Memory B cell (primary cell): ENCODE results near the gene GFPT2.

Experiments
- ATAC-seq: fragments of 150-1000 bp; cut with Tn5 transposase; 2 replicates; pipeline ENCODE4 v1.10.0; 2021; ENCODE audit warnings: low read depth, mild to moderate bottlenecking, moderate library complexity
- DNase-seq, 2 donors: peaks; one replicate each; pipeline ENCODE4 v3.0.0; 2022; ENCODE audit warnings: low spot score in 2 of 2
- H3K27ac Mint-ChIP-seq: one replicate; pipeline ENCODE4 v1.8.0; 2022; ENCODE audit warnings: mild to moderate bottlenecking, moderate library complexity, mixed read lengths
- H3K27me3 Mint-ChIP-seq: one replicate; pipeline ENCODE4 v1.8.0; 2022; ENCODE audit warnings: mixed read lengths
- H3K36me3 Mint-ChIP-seq: one replicate; pipeline ENCODE4 v1.8.0; 2022; ENCODE audit warnings: mild to moderate bottlenecking, mixed read lengths
- H3K4me1 Mint-ChIP-seq: one replicate; pipeline ENCODE4 v1.8.0; 2022; ENCODE audit warnings: mixed read lengths
- H3K4me3 Mint-ChIP-seq: one replicate; pipeline ENCODE4 v1.8.0; 2022; ENCODE audit warnings: mild to moderate bottlenecking, moderate library complexity, mixed read lengths
- H3K9me3 Mint-ChIP-seq: one replicate; pipeline ENCODE4 v1.8.0; 2022; ENCODE audit warnings: mixed read lengths

The GFPT2 gene

DNA sequence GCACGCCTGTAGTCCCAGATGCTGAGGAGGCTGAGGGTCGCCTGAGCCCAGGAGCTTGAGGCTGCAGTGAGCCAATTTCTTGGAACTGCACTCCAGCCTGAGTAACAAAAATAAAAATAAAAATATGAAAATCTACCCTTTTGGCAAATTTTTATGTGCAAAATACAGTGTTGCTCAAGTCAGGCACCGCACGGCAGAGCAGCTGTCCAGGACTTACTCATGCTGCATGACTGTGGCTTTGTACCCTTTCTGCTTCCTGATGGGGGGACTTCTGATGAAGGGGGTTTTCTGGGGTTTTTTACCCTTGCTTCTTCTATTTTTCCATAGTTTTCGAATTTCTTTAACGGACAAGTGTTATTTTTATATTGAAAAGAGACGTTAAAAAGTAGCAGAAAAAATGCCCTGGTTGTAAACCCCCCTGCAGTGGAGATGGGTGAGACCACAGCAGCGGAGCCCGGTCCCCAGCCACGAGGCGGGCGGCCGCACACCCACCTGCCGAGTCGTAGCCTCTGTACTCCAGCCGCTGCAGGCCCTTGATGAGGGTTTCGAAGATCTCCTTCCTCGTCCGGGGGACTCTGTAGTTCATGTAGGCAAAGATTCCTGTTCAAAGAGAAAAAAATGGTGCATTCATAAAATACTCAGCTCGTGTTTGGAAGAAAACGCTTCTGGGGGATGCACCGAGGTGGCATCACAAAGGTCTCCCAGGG is 15.0 kb downstream of the GFPT2 start:
- DNase-seq = no peak
- no peak for ATAC-seq
- H3K9me3 Mint-ChIP-seq = no peaks in the 10 kb centered on the region
- H3K36me3 Mint-ChIP-seq = no peaks in the 10 kb centered on the region
- peaks cover 3% of the 10 kb centered on the region for H3K4me1 Mint-ChIP-seq
- H3K4me3 Mint-ChIP-seq = no peak overlapping the region
- no peak overlapping the region for H3K27ac Mint-ChIP-seq
- peaks cover 14% of the 10 kb centered on the region for H3K27me3 Mint-ChIP-seq

DNA sequence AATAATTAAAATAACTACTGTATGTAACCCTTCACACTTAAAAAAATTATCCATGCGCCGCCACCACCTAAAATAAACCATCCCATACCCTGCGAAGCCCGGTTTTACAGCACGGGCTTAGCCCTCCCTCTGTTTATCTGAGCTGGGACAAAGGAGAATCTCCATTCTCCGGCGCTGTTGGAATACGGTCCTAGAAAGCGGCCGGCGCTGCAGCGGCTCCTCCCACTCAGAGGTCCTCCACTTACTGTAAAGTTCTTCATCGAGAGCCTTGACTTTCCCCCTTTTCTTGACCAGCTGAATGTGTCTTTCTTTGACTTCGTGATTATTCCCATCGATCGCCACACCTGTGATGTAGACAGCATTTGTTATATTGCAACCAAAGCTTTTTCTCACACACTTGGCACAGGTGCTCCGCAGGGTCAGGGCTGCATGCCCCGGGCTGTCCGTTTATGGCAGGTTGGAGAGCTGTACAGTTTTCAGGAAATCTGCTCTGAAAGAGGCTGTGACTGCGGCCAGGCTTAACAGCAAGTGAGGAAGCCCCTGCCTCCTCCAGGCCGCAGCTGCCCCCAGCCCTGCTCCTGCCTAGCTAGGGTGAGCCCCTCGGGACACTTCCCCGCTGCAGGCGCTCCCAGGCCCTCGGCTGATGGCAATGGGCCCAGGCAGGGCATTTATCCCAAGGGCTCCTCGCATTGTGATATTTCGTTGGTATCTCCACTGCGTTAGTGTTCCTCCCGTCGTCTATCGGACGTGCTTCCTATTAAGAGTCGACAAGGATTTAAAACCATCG is 16.7 kb downstream of the GFPT2 start:
- Mint-ChIP-seq H3K27me3 (peaks cover 15% of the 10 kb centered on the region), H3K27ac (no peak overlapping the region), H3K4me1 (peaks cover 3% of the 10 kb centered on the region), H3K4me3 (no peak overlapping the region), H3K9me3 (no peaks in the 10 kb centered on the region), H3K36me3 (no peaks in the 10 kb centered on the region)
- DNase-seq = no peak
- ATAC-seq = no peak

DNA sequence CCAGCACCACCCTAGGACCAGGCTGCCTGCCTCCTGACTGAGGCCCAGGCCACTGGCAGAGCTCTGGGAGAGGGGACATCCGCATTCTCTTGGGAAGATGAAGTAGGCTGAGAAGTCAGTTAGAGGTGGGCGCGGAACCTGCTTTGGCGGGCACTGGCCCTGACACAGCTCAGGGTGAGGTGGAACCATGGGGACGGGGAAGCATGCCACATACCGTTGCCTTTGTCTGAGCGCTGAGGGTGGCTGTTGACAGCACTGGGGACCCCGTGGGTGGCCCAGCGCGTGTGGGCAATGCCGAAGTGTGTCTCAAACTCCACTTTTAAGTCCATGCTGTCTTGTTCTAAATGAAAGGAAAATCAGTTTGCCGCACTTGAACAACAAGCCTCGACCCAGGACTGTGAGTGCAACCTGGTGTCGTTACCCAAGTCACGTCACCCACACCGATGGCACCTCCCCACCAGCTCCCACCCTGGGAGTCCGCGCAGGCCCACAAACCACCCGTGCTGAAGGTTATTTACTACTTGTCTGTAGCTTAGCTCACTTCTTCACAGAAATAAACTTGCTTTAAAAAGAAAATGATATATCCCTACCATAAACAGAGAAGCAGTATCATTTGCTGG is 17.4 kb downstream of the GFPT2 start:
- Mint-ChIP-seq H3K9me3 (no peaks in the 10 kb centered on the region), H3K4me1 (peaks cover 3% of the 10 kb centered on the region), H3K27ac (no peak overlapping the region), H3K36me3 (no peaks in the 10 kb centered on the region), H3K4me3 (no peak overlapping the region), H3K27me3 (peaks cover 15% of the 10 kb centered on the region)
- no peak for DNase-seq
- ATAC-seq = no peak

DNA sequence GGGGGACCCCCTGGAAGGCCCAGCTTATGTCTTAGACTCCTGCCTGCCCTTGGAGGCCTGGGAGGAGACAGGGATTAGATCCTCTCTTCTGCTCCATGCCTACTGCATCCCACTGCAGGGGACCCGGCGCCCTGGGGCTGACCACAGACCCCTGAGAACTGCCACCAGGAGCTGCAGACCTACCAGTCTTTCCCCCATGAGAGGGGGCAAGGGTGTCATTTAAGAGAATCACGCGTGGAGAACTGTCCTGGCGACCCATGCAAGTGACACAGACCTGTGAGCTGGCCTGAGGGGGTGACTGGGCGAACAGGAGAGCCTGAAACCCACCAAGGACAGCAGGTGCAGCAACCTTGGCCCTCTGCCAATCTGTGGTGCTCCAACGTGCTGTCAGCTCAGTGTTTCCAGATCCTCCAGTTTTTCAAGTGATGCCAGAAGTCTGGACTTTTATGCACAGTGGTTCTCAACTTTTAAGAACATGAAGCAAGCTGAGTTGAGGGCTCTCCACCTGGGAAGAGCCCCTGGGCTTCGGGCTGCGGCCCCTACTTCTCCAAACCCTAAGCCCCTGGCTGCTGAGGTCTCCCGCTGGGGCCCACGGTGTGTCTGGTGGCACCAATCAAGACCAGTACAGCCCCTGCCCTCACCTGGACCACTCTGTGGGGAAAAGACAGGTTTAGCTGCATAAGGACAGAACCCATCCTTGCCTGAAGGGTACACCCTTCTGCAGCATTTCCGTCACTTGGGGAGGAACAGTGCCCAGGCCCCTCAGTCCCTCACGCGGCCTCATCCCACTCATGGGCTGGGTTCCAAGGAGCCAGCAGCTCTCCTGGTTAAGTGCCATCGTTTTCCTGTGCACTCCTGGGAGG is 18.2 kb downstream of the GFPT2 start:
- H3K4me1 Mint-ChIP-seq = peaks cover 5% of the 10 kb centered on the region
- H3K9me3 Mint-ChIP-seq = no peaks in the 10 kb centered on the region
- peaks cover 15% of the 10 kb centered on the region for H3K27me3 Mint-ChIP-seq
- DNase-seq = no peak
- H3K4me3 Mint-ChIP-seq = no peak overlapping the region
- no peak overlapping the region for H3K27ac Mint-ChIP-seq
- no peak for ATAC-seq
- H3K36me3 Mint-ChIP-seq = no peaks in the 10 kb centered on the region

DNA sequence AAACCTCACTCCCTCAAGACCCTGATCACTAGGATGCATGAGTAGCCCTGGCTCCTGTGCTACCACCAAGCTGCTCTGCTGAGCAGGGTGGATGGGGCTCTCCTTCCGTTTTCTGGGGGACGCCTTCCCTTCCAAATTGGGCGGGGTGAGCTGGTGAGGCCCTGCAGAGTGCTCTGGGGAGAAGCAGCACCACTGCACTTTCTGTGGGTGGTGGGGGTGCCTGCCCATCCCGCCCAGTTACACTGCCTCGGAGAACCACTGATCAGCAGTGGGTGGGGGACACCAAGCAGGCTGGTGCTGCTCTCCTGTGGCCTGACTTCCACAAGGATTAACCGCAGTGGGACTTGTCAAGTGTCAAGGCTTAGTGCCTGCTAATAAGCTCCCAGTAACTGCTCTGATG is 19.0 kb downstream of the GFPT2 start:
- no peaks in the 10 kb centered on the region for H3K36me3 Mint-ChIP-seq
- no peak overlapping the region for H3K27ac Mint-ChIP-seq
- H3K4me3 Mint-ChIP-seq = no peak overlapping the region
- H3K9me3 Mint-ChIP-seq = no peaks in the 10 kb centered on the region
- DNase-seq (no peak), ATAC-seq (no peak)
- peaks cover 2% of the 10 kb centered on the region for H3K4me1 Mint-ChIP-seq
- H3K27me3 Mint-ChIP-seq = peaks cover 11% of the 10 kb centered on the region

DNA sequence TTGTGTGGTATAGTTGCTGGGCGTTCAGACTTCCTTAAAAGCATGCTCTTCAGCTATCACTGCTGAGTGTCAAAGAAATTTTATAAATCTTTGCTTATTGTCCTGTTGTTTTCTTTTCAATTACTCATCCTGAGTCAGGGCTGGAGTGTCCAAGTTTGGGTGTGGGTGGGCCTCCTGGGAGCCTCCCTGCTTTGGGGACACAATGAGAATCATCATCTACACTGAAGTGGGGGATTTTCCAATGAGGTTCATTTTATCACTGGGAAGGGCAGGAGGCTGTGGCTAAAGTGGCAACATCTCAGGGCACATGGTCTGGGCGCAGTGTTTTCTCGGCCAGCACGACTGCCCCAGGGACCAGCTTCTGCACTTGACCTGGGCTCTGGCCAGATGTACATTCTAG is 19.5 kb downstream of the GFPT2 start:
- Mint-ChIP-seq H3K36me3 (no peaks in the 10 kb centered on the region), H3K4me3 (no peak overlapping the region), H3K27ac (no peak overlapping the region), H3K4me1 (peaks cover 4% of the 10 kb centered on the region), H3K27me3 (peaks cover 11% of the 10 kb centered on the region), H3K9me3 (no peaks in the 10 kb centered on the region)
- DNase-seq (no peak), ATAC-seq (no peak)

DNA sequence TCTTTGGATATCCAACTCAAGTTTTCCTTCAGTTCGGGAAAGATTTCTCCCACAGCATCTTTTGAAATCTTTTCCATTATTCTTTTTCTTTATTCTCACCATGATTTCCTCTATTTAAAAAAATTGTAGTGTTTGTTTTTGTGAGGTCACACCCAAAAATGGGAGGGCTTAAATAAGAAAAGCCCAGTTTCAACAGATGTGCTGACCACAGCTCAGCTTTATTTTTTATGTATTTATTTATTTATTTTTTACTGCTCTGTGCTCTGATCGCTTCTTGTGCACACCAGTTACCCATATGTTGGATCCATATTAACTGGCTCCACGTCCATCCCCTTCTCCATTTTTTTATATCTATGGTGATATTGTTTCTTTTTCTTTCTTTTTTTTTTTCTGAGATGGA is 20.3 kb downstream of the GFPT2 start:
- H3K27ac Mint-ChIP-seq = no peak overlapping the region
- peaks cover 11% of the 10 kb centered on the region for H3K27me3 Mint-ChIP-seq
- no peaks in the 10 kb centered on the region for H3K36me3 Mint-ChIP-seq
- ATAC-seq = no peak
- no peaks in the 10 kb centered on the region for H3K9me3 Mint-ChIP-seq
- no peak for DNase-seq
- H3K4me1 Mint-ChIP-seq = peaks cover 7% of the 10 kb centered on the region
- H3K4me3 Mint-ChIP-seq = no peak overlapping the region

DNA sequence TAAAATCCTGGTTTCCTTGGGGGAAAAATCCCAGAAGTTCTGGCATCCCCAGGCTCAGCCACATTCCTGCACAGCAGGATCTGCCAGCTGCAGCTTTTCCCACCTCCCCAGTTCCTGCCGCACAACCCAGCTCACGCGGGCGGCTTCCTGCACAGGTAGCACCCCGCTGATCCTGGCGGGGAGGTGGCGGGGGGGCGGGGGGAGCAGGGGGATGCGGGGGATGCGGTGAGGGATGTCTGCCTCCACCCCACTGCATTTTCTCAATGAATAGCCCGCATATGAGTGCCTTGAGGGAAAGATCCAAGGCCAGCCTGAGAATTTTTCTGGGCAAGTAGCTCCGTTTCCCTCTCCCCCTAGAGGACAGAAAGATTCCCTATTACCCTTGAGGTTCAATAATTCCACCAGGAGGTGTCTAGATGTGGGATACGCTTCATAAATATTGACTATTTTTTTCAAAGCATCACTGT is 21.1 kb downstream of the GFPT2 start:
- Mint-ChIP-seq H3K4me1 (peaks cover 7% of the 10 kb centered on the region), H3K9me3 (no peaks in the 10 kb centered on the region), H3K27ac (no peak overlapping the region), H3K36me3 (no peaks in the 10 kb centered on the region), H3K27me3 (peaks cover 9% of the 10 kb centered on the region), H3K4me3 (no peak overlapping the region)
- no peak for ATAC-seq
- DNase-seq = no peak

DNA sequence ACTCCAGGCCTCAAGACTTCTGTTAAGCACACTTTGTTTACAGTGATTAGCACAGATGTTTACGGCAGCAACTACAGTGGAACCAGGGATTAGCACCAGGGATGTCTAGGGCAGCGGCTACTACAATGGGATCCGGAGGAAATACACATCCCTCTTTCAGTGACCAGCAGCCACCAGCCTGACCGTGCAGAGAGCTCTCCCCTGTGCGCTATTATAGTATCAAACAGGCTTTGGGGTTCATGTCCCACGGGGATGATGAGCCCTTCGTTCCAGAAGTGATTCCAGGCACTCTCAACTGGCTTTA is 21.5 kb downstream of the GFPT2 start:
- Mint-ChIP-seq H3K4me1 (peaks cover 7% of the 10 kb centered on the region), H3K36me3 (no peaks in the 10 kb centered on the region), H3K9me3 (no peaks in the 10 kb centered on the region), H3K4me3 (no peak overlapping the region), H3K27me3 (peaks cover 9% of the 10 kb centered on the region), H3K27ac (no peak overlapping the region)
- DNase-seq (no peak), ATAC-seq (no peak)

DNA sequence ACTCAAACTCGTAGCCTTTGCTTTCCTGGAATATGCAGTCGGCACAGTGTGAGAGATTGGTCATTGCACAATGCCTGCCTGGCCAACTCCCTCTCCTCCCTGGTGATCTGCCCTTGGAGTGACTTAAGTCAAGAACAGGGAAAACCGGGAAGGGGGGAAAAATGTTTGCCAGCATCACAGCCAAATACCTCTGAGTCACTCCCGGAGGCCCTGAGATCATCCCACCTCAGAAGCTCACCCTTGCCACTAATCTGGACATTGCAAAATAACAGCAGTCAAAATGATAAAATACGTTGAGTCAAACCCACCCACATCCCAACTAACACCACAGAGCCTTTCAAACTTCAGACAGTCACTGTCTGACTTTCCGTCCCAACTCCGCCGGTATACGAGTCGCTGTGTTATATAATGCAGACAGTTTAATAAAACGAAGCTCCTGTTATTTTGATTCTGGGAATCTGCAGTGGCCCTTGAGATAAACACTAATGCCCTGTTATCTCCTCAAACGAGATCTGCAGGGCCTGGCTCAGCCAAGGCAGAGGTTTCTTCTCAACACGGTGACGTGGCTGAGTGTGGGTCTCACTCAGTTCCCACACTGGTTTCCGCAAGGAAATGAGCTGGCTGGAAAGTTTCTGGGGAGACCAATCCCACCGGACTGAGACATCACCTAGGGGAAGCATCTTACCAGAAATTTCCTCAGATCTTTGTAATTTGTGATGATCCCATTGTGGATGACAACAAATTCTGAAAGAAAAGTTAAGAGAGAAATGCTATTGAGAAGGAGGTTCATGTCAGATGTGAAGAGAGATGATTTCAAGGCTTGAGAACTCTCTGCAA is 22.1 kb downstream of the GFPT2 start:
- no peaks in the 10 kb centered on the region for H3K9me3 Mint-ChIP-seq
- no peak overlapping the region for H3K4me3 Mint-ChIP-seq
- H3K36me3 Mint-ChIP-seq = no peaks in the 10 kb centered on the region
- no peak for DNase-seq
- H3K27ac Mint-ChIP-seq = no peak overlapping the region
- no peak for ATAC-seq
- peaks cover 7% of the 10 kb centered on the region for H3K4me1 Mint-ChIP-seq
- H3K27me3 Mint-ChIP-seq = peaks cover 7% of the 10 kb centered on the region

DNA sequence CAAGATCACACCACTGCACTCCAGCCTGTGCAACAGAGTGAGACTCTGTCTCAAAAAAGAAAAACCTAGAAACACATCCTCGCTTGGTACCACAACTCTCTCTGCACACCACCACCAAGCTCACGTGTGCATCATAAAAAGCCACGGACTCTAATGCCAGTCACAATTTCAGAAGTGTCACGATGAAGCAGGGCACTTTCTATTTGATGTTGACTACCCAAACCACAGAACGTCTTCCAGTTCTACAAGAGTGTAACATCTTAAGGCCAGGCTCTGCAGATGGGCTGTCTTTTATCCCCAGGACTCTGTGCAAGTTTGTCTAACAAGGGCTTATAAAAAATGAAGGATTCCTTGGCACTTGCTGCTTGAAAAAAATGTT is 22.9 kb downstream of the GFPT2 start:
- ATAC-seq (no peak), DNase-seq (no peak)
- Mint-ChIP-seq H3K4me1 (peaks cover 7% of the 10 kb centered on the region), H3K36me3 (no peaks in the 10 kb centered on the region), H3K27ac (no peak overlapping the region), H3K4me3 (no peak overlapping the region), H3K27me3 (peaks cover 9% of the 10 kb centered on the region), H3K9me3 (no peaks in the 10 kb centered on the region)

DNA sequence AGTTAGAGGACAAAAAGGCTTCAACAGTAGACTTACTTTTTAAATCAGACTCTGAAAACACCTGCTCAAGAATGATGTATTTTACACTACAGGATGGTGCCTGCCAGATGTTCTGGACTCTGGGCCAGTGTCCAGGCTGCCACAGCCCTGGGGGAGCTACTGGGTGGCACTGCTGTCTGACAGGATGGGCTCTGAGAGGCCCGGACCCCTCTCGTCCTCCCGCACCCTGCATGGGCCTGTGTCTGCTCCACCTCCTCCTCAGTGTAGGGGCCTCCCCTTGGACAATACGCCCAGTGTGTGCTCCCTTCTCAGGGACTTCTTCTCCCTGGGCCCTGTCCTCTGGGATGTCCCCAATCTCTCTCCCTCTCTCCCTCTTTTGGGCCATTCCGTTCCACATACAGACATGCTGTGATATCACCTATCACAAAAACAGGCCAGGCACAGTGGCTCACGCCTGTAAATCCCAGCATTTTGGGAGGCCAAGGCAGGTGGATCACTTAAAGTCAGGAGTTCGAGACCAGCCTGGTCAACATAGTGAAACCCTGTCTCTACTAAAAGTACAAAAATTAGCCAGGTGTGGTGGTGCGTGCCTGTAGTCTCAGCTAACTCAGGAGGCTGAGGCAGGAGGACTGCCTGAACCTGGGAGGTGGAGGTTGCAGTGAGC is 23.4 kb downstream of the GFPT2 start:
- Mint-ChIP-seq H3K27ac (no peak overlapping the region), H3K9me3 (no peaks in the 10 kb centered on the region), H3K4me3 (no peak overlapping the region), H3K4me1 (peaks cover 7% of the 10 kb centered on the region), H3K36me3 (no peaks in the 10 kb centered on the region), H3K27me3 (peaks cover 11% of the 10 kb centered on the region)
- ATAC-seq (no peak), DNase-seq (no peak)

DNA sequence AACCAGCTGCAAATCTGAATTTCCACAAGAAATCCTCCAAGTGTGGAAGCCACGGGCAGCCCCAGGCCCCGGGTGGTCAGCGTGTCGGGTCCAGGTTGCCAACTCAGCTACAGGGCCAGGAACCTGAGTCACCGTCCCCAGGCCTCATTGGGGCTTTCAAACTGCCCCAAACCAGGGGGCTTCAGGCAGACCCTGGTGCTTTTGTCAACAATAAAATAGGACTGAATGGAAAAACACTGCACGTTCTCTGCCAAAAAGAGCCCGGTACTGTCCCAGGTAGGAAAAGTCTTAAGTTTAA is 24.0 kb downstream of the GFPT2 start:
- H3K4me3 Mint-ChIP-seq = no peak overlapping the region
- no peak for DNase-seq
- H3K36me3 Mint-ChIP-seq = no peaks in the 10 kb centered on the region
- no peak overlapping the region for H3K27ac Mint-ChIP-seq
- peaks cover 7% of the 10 kb centered on the region for H3K4me1 Mint-ChIP-seq
- peaks cover 11% of the 10 kb centered on the region for H3K27me3 Mint-ChIP-seq
- ATAC-seq = no peak
- no peaks in the 10 kb centered on the region for H3K9me3 Mint-ChIP-seq
